ENCODE data around the gene NXNL2.

Gene NXNL2

GRCh38 chr9:88534456-88535225 is at the start of gene NXNL2:
NXNL2 (plus strand) TSS chr9:88535178; CDS start chr9:88535435, 257 bp downstream.
- DNase-seq (ENCODE audit: low spot score), result peak; percentile 90
- Histone ChIP-seq H3K9me3 (ENCODE audit: severe bottlenecking) (no peaks in the 10 kb centered on the region), H3K27me3 (ENCODE audit: insufficient read depth, poor library complexity, severe bottlenecking) (no peaks in the 10 kb centered on the region), H3K36me3 (ENCODE audit: low read depth) (no peaks in the 10 kb centered on the region), H3K4me3 (ENCODE audit: severe bottlenecking) (peak within 1 kb of the TSS; percentile 59), H3K27ac (ENCODE audit: poor library complexity, severe bottlenecking) (peak within 1 kb of the TSS; percentile 80), H3K4me1 (ENCODE audit: insufficient read depth, poor library complexity, severe bottlenecking) (peaks cover 10% of the 10 kb centered on the region)
- no peak for TF ChIP-seq CTCF (IDR thresholded peaks at IDR 0.05; ENCODE audit: poor library complexity, severe bottlenecking)
- peak; percentile 69 for ATAC-seq (ENCODE audit: low read depth)

GRCh38 chr9:88488166-88488565 is 46.8 kb upstream of the NXNL2 start:
- Histone ChIP-seq H3K27ac (ENCODE audit: poor library complexity, severe bottlenecking) (no peak overlapping the region), H3K9me3 (ENCODE audit: severe bottlenecking) (no peaks in the 10 kb centered on the region), H3K36me3 (ENCODE audit: low read depth) (peaks cover 25% of the 10 kb centered on the region), H3K4me1 (ENCODE audit: insufficient read depth, poor library complexity, severe bottlenecking) (no peaks in the 10 kb centered on the region), H3K27me3 (ENCODE audit: insufficient read depth, poor library complexity, severe bottlenecking) (no peaks in the 10 kb centered on the region), H3K4me3 (ENCODE audit: severe bottlenecking) (no peak overlapping the region)
- TF ChIP-seq CTCF (IDR thresholded peaks at IDR 0.05; ENCODE audit: poor library complexity, severe bottlenecking), result no peak
- ATAC-seq (ENCODE audit: low read depth) (no peak), DNase-seq (ENCODE audit: low spot score) (no peak)

- no peaks in the 10 kb centered on the region for H3K4me1 ChIP-seq (ENCODE audit: insufficient read depth, poor library complexity, severe bottlenecking)
Observed at GRCh38 chr9:88494983-88495721, 39.8 kb upstream of the NXNL2 start.

GRCh38 chr9:88497224-88497623 is 37.8 kb upstream of the NXNL2 start:
- H3K4me1 ChIP-seq (ENCODE audit: insufficient read depth, poor library complexity, severe bottlenecking), result no peaks in the 10 kb centered on the region
- no peaks in the 10 kb centered on the region for H3K27me3 ChIP-seq (ENCODE audit: insufficient read depth, poor library complexity, severe bottlenecking)
- H3K4me3 ChIP-seq (ENCODE audit: severe bottlenecking), result no peak overlapping the region
- no peaks in the 10 kb centered on the region for H3K36me3 ChIP-seq (ENCODE audit: low read depth)
- DNase-seq (ENCODE audit: low spot score) (no peak), ATAC-seq (ENCODE audit: low read depth) (no peak)
- H3K27ac ChIP-seq (ENCODE audit: poor library complexity, severe bottlenecking), result no peak overlapping the region
- TF ChIP-seq CTCF (IDR thresholded peaks at IDR 0.05; ENCODE audit: poor library complexity, severe bottlenecking), result no peak
- H3K9me3 ChIP-seq (ENCODE audit: severe bottlenecking), result no peaks in the 10 kb centered on the region

More at GRCh38 chr9:88494983-88495721, 39.8 kb upstream of the NXNL2 start:
- Histone ChIP-seq H3K27ac (ENCODE audit: poor library complexity, severe bottlenecking) (no peak overlapping the region), H3K9me3 (ENCODE audit: severe bottlenecking) (no peaks in the 10 kb centered on the region), H3K27me3 (ENCODE audit: insufficient read depth, poor library complexity, severe bottlenecking) (no peaks in the 10 kb centered on the region), H3K4me3 (ENCODE audit: severe bottlenecking) (no peak overlapping the region), H3K36me3 (ENCODE audit: low read depth) (no peaks in the 10 kb centered on the region)
- no peak; the same call in 2 of the 3 replicates for ATAC-seq (ENCODE audit: low read depth)
- DNase-seq (ENCODE audit: low spot score), result no peak
- no peak for TF ChIP-seq CTCF (IDR thresholded peaks at IDR 0.05; ENCODE audit: poor library complexity, severe bottlenecking)

Data from RWPE2 (cell line).